ENCODE data around the gene RAB32. TPM values are rescaled to one million over a fixed set of nuclear protein-coding genes. Genes with fewer than 3 reads are reported as not detected.

Gene RAB32
- total RNA-seq, 4 donors from 2014 or later = 18.0 to 30.3 (median 19.9) TPM

DNA sequence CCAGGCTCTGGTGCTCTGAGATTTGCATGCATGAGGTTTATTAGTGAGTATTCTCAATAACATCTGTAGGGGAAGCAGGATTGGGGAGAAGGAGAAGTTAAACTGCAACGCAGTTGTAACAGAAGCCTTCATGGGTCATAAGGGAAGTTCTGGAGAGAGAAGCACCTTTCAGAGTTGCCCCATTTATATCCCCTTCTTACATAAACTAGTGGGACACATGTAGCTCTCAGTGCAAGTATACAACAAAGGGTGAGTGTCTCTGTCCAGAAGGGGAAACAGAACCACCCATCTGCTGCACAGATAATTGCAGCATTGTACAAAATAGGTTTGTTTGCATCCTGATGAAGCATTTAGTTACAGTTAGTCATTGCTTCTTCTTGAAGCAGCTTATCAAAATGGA lies 50.9 kb downstream of the RAB32 start:
- no peaks in the 10 kb centered on the region for H3K27me3 ChIP-seq
- H3K36me3 ChIP-seq = no peaks in the 10 kb centered on the region
- DNase-seq = no peak
- TF ChIP-seq, protein P1, sequence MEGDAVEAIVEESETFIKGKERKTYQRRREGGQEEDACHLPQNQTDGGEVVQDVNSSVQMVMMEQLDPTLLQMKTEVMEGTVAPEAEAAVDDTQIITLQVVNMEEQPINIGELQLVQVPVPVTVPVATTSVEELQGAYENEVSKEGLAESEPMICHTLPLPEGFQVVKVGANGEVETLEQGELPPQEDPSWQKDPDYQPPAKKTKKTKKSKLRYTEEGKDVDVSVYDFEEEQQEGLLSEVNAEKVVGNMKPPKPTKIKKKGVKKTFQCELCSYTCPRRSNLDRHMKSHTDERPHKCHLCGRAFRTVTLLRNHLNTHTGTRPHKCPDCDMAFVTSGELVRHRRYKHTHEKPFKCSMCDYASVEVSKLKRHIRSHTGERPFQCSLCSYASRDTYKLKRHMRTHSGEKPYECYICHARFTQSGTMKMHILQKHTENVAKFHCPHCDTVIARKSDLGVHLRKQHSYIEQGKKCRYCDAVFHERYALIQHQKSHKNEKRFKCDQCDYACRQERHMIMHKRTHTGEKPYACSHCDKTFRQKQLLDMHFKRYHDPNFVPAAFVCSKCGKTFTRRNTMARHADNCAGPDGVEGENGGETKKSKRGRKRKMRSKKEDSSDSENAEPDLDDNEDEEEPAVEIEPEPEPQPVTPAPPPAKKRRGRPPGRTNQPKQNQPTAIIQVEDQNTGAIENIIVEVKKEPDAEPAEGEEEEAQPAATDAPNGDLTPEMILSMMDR (IDR thresholded peaks at IDR 0.05) = no peak
- no peak for TF ChIP-seq POLR2A (IDR thresholded peaks at IDR 0.05)
- no peaks in the 10 kb centered on the region for H3K9me3 ChIP-seq
- H3K4me1 ChIP-seq = peaks cover 0 to 10% (median 0%) of the 10 kb centered on the region in 4 donors
- no peak overlapping the region for H3K27ac ChIP-seq
- H3K4me3 ChIP-seq = no peak overlapping the region

DNA sequence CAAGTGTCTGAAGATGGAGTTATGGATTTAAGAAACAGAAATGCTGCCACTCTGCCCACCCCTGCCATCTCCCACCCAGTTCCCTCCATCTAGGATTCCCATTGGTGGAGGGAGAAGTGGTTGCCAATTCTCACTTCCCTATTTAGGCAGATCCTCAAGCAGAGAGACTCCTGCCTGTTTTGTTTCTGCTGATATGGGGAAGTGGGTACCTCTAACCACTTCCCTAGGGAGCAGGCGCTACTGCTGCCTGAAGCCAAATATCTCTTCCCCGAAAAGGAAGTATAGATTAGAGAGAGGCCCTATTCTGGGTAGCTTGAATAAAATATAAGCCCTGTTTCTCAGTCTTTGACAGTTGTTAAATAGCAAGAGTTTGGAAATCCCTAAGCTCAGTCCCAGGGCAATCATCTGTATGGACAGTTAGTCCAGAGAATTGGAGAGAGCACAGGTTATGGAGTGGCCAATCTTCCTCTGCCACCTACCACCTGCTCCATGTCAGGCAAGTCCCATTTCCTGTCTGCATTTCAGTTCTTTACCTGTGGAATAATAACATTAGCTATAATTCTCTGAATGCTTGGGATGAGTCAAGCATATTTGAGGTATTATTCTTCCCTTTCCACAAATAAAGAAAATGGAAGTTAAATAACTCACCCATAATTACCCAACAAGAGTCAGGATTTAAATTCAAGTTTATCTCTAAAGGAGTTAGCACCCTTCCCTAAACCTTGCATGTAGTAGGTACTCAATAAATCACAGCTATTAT lies 52.5 kb downstream of the RAB32 start:
- TF ChIP-seq, protein P1 (IDR thresholded peaks at IDR 0.05) = no peak
- TF ChIP-seq POLR2A (IDR thresholded peaks at IDR 0.05) = no peak
- Histone ChIP-seq H3K36me3 (no peaks in the 10 kb centered on the region), H3K4me3 (no peak overlapping the region), H3K27me3 (no peaks in the 10 kb centered on the region), H3K27ac (no peak overlapping the region), H3K9me3 (no peaks in the 10 kb centered on the region), H3K4me1 (peaks cover 0 to 10% (median 0%) of the 10 kb centered on the region in 4 donors)
- DNase-seq = no peak

DNA sequence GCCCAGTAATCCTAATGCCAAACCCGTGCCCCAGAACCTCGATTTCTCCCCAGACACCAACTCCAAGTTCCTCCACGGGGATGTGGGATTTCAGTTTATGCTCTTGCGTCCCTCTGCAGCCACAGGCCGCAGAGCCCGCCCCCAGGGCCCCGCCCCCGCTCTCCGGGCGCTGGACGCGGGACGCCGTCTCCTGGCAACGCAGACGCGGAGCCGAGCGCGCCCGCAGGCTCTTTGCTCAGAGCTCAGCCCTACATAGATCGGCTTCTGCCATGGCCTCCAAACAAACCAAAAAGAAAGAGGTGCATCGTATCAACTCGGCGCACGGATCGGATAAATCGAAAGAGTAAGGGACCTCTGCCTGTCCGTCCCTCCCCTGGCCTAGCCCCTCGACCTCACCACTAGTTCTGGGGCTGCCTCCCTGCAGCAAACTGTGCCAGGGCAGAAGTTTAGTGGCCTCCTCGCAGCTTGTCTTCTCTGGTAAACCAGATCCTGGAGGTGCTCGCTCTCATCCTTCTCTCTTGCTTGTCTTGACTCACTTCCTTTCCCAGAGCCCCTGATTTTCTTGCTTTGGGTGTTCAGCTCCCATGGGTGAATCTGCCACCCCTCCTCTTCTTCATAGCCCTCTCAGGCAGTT lies 55.3 kb downstream of the RAB32 start, which contains the start of gene ADGB:
TSS of gene ADGB (plus strand) at position 201 of the 634 bp plus-strand sequence. CDS start at position 270, 69 bp downstream.
- Histone ChIP-seq H3K27ac (no peak within 1 kb of the TSS), H3K36me3 (no peaks in the 10 kb centered on the region), H3K9me3 (no peaks in the 10 kb centered on the region), H3K27me3 (no peaks in the 10 kb centered on the region), H3K4me1 (peaks cover 0 to 10% (median 0%) of the 10 kb centered on the region in 4 donors), H3K4me3 (peak within 1 kb of the TSS; percentile 17 to 42 (median 32))
- DNase-seq = peak in 2 of 3 donors; percentile 62 to 77
- TF ChIP-seq, protein P1 (IDR thresholded peaks at IDR 0.05) = no peak
- no peak for TF ChIP-seq POLR2A (IDR thresholded peaks at IDR 0.05)

DNA sequence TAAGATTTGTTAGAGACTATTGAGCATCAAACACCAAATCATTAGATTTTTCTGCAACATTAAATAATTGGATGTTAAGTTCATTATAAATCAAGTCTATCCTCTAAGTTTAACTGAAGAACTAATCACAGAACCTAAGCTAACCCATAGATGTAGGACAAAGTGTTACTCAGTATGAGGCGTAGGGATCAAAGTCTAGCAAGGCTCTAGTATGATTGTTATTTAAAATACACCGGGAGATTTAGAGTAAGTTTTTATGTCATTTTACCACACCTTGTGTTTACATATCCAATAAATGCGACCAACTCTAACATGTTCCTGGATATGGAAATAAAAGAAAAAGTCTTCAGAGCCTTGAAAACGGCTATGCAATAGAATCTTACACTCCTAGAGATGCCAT lies 57.7 kb downstream of the RAB32 start:
- Histone ChIP-seq H3K4me3 (no peak overlapping the region), H3K27me3 (no peaks in the 10 kb centered on the region), H3K4me1 (peaks cover 0 to 10% (median 0%) of the 10 kb centered on the region in 4 donors), H3K27ac (no peak overlapping the region), H3K36me3 (no peaks in the 10 kb centered on the region), H3K9me3 (no peaks in the 10 kb centered on the region)
- no peak for DNase-seq
- TF ChIP-seq, protein P1 (IDR thresholded peaks at IDR 0.05) = no peak
- TF ChIP-seq POLR2A (IDR thresholded peaks at IDR 0.05) = no peak

DNA sequence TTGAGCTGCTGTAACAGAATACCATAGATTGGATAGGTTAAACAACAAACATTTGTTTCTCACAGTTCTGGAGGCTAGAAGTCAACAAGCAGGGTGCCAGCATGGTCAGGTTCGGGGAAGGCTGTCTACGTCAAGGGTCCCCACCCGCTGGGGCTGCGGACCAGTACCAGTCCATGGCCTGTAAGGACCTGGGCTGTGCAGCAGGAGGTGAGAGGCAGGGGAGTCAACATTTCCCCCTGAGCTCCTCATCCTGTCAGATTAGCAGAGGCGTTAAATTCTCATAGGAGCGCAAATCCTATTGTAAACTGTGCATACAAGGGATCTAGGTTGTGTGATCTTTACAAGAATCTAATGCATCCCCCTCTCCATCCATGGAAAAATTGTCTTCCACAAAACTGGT lies 58.9 kb downstream of the RAB32 start:
- Histone ChIP-seq H3K36me3 (no peaks in the 10 kb centered on the region), H3K4me1 (peaks cover 0 to 10% (median 0%) of the 10 kb centered on the region in 4 donors), H3K27ac (no peak overlapping the region), H3K4me3 (no peak overlapping the region), H3K9me3 (no peaks in the 10 kb centered on the region), H3K27me3 (no peaks in the 10 kb centered on the region)
- TF ChIP-seq, protein P1 (IDR thresholded peaks at IDR 0.05) = no peak
- TF ChIP-seq POLR2A (IDR thresholded peaks at IDR 0.05) = no peak
- DNase-seq = no peak

Other genes starting within 250 kb of the RAB32 start
- gene ADGB, start 55.1 kb downstream of the RAB32 start, total RNA-seq = not detected

Data from Peyer's patch (tissue), 4 donors.